B cell (primary cell): Measurements from ENCODE around the gene ADRB1. TPM values are rescaled to one million over a fixed set of nuclear protein-coding genes. Genes with fewer than 3 reads are reported as not detected.

ENCODE experiments used
- ATAC-seq: fragments of 200-7000 bp; cut with Tn5 transposase; one replicate; pipeline ENCODE4 v1.10.0; 2021; ENCODE audit warnings: low read depth, mild to moderate bottlenecking, moderate number of reproducible peaks, moderate library complexity
- CTCF ChIA-PET: fragments of 350-600 bp; sonication (Branson Sonifier 250); formaldehyde crosslinking; loops from one replicate; lab custom pipeline; 2021; ENCODE audit warnings: antibody characterized with exemption, inconsistent platforms; lab: Charles Lee
- POLR2A ChIA-PET: fragments of 350-600 bp; sonication (Branson Sonifier 250); formaldehyde crosslinking; loops from one replicate; lab custom pipeline; 2021; ENCODE audit warnings: antibody characterized with exemption; lab: Charles Lee
- DNase-seq: peaks from one replicate; pipeline ENCODE4 v3.0.0; 2013
- H2AFZ ChIP-seq: 2 replicates; pipeline ENCODE4 v1.6.1; 2012; ENCODE audit warnings: mild to moderate bottlenecking, low read depth, low read length; ENCODE audit not compliant: insufficient read depth, poor library complexity, severe bottlenecking
- H3K27ac ChIP-seq, 2 donors: 1 replicate in 1 of 2; 2 replicates in 1 of 2; pipeline ENCODE4 v1.5.1; 2012 to 2013; ENCODE audit warnings: low read length in 2 of 2, mild to moderate bottlenecking in 2 of 2, moderate library complexity in 1 of 2
- H3K27me3 ChIP-seq, 4 experiments: fragments of 200-600 bp in 1 of 4; sonication (generic) in 1 of 4; replicated peaks in 1 of 4; 1 replicate in 2 of 4; 2 replicates in 2 of 4; pipeline versions ENCODE4 v1.6.1 to v1.7.0; 2013 to 2016; ENCODE audit warnings: low read length in 3 of 4, mild to moderate bottlenecking in 2 of 4, mixed read lengths in 1 of 4, moderate library complexity in 1 of 4; ENCODE audit not compliant: insufficient read depth in 4 of 4, control insufficient read depth in 3 of 4; ENCODE audit errors: control extremely low read depth in 1 of 4
- H3K36me3 ChIP-seq, 2 experiments: replicated peaks in 1 of 2; 1 replicate in 1 of 2; 2 replicates in 1 of 2; pipeline versions ENCODE4 v1.6.1 to v1.7.1; 2013; ENCODE audit warnings: low read length in 1 of 2; ENCODE audit not compliant: insufficient read depth in 2 of 2, control insufficient read depth in 1 of 2; ENCODE audit errors: control extremely low read depth in 1 of 2, extremely low read depth in 1 of 2
- H3K4me1 ChIP-seq, 2 donors: fragments of 200-600 bp in 1 of 2; sonication (generic) in 1 of 2; 1 replicate in 1 of 2; 2 replicates in 1 of 2; pipeline versions ENCODE4 v1.5.1 to v1.6.1; 2013 to 2017; ENCODE audit warnings: low read length in 2 of 2; ENCODE audit not compliant: control insufficient read depth in 2 of 2, insufficient read depth in 2 of 2
- H3K4me2 ChIP-seq: replicated peaks from 2 replicates; pipeline ENCODE3; 2012; ENCODE audit warnings: mild to moderate bottlenecking, low read depth, low read length; ENCODE audit not compliant: poor library complexity, severe bottlenecking
- H3K4me3 ChIP-seq, 5 experiments: fragments of 200-600 bp in 1 of 5; sonication (generic) in 1 of 5; 1 replicate in 3 of 5; 2 replicates in 2 of 5; pipeline versions ENCODE4 v1.5.1 to v1.7.0; 2011 to 2016; ENCODE audit warnings: low read length in 4 of 5, mild to moderate bottlenecking in 4 of 5, low read depth in 2 of 5, control low read depth in 1 of 5, moderate library complexity in 1 of 5; ENCODE audit not compliant: insufficient read depth in 1 of 5; ENCODE audit errors: control extremely low read depth in 1 of 5, extremely low read depth in 1 of 5
- H3K79me2 ChIP-seq: fragments of 200-600 bp; sonication (generic); one replicate; pipeline ENCODE4 v1.6.0; 2016; ENCODE audit warnings: low read length; ENCODE audit not compliant: control insufficient read depth, insufficient read depth
- H3K9ac ChIP-seq: fragments of 200-600 bp; sonication (generic); 2 replicates; pipeline ENCODE4 v1.6.1; 2017; ENCODE audit warnings: mild to moderate bottlenecking, low read length, moderate library complexity
- H3K9me3 ChIP-seq, 3 donors: one replicate each; pipeline versions ENCODE4 v1.6.1 to v1.7.1; 2013; ENCODE audit warnings: low read length in 2 of 3; ENCODE audit not compliant: control insufficient read depth in 2 of 3, insufficient read depth in 1 of 3; ENCODE audit errors: control extremely low read depth in 1 of 3
- H4K20me1 ChIP-seq: 2 replicates; pipeline ENCODE4 v1.6.0; 2012; ENCODE audit warnings: mild to moderate bottlenecking, low read length; ENCODE audit not compliant: insufficient read depth, control insufficient read depth, poor library complexity, severe bottlenecking
- H3K27ac Mint-ChIP-seq: one replicate; pipeline ENCODE4 v1.8.0; 2021; ENCODE audit warnings: mixed read lengths
- H3K27me3 Mint-ChIP-seq: one replicate; pipeline ENCODE4 v1.8.0; 2021; ENCODE audit warnings: mixed read lengths
- H3K4me1 Mint-ChIP-seq: one replicate; pipeline ENCODE4 v1.8.0; 2021; ENCODE audit warnings: mixed read lengths
- H3K4me3 Mint-ChIP-seq: one replicate; pipeline ENCODE4 v1.8.0; 2021; ENCODE audit warnings: mixed read lengths
- H3K9me3 Mint-ChIP-seq: one replicate; pipeline ENCODE4 v1.8.0; 2022; ENCODE audit warnings: mixed read lengths; ENCODE audit not compliant: insufficient read depth
- EZH2 ChIP-seq: IDR thresholded peaks from 2 replicates; pipeline ENCODE4 v1.6.1; 2012; ENCODE audit warnings: borderline replicate concordance, low read depth, mild to moderate bottlenecking, moderate library complexity, low read length; ENCODE audit not compliant: insufficient read depth, poor library complexity, severe bottlenecking
- WGBS: methylation state at CpG from one replicate; pipeline ENCODE4 v1.1.5; 2013; ENCODE audit warnings: missing lambda C conversion rate; ENCODE audit not compliant: insufficient coverage; 5-methylcytosine and 5-hydroxymethylcytosine counted together
- intact Hi-C: fragments of 100-400 bp; cut with micrococcal nuclease; formaldehyde crosslinking; loops from one replicate; pipeline ENCODE4 v1.10.0; 2022
- polyA plus RNA-seq: library from polyadenylated mRNA; depleted of rRNA; stranded (reverse); fragments of >200 nt; gene quantifications from 2 replicates; pipeline ENCODE4 v1.2.3, GENCODE V29; 2012
- total RNA-seq, 2 donors: library from RNA; stranded (reverse); fragments of 120-200 nt in 1 of 2; gene quantifications; 1 replicate in 1 of 2; 2 replicates in 1 of 2; pipeline versions ENCODE4 v1.2.3 to v1.2.4, GENCODE V29; 2013 to 2022
- TF ChIP-seq, protein P1 (sequence below): fragments of 200-600 bp; IDR thresholded peaks from one replicate; pipeline ENCODE4 v1.8.0; 2022; ENCODE audit warnings: antibody characterized with exemption, mild to moderate bottlenecking

ADRB1 gene
- total and polyA plus RNA-seq, 2 donors (not counting 1 experiment from before 2014, with no cell fraction given): 0.10 TPM; not detected in 1

DNA sequence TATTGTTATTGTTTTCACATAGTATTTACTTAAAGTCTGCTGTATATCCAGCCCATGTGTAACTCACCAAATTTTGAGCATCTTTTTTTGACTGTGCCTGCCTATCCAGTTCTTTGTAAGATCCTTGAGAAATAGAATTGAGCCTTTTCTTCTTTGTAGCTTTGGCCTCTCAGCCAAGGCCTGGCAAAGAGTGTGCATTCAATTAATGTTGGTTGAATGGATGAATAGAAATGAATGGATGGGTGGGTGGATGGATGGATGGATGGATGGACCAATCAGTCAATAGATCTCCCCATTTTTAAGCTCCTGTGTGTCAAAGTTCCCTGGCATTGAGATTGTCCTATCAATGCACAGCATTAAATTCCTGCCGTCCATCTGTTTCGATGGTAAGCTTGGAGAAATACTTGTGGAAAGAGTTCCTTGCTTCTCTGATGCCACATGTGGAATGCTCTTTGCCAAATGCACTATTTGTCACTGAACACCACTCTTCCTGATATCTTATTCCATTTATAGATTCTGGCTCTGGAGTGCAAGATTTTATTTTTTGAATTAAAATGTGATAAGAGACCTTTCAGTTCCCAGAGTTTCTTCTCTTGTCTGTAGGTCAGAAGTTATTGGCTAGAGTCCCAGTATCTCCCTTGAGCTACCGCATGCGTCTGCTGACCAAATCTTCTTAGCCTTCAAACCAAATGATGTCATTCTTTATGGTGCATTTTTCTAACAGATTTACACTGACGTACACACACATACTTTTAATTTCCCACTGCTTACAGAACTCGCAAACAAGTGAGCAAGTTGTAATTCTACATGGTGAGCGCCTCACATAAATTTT, 20.7 kb upstream of the ADRB1 start:
- H3K4me2 ChIP-seq: no peak overlapping the region
- peaks cover 24 to 26% of the 10 kb centered on the region in 2 donors for H3K4me1 ChIP-seq
- no peak for TF ChIP-seq EZH2
- no peak overlapping the region for H3K9ac ChIP-seq
- Mint-ChIP-seq H3K27me3 (no peaks in the 10 kb centered on the region), H3K4me3 (no peak overlapping the region), H3K9me3 (no peaks in the 10 kb centered on the region), H3K4me1 (peaks cover 27% of the 10 kb centered on the region), H3K27ac (no peak overlapping the region)
- DNase-seq (no peak), ATAC-seq (no peak)
- no peak overlapping the region for H3K27ac ChIP-seq
- no peaks in the 10 kb centered on the region for H4K20me1 ChIP-seq
- intact Hi-C loops: loop anchor here (10.0 kb wide), 1 partner anchor 338 kb away; no protein-coding TSS in a partner anchor
- 100% methylated on average over 2 of the region's 7 CpGs for WGBS
- H3K36me3 ChIP-seq: no peaks in the 10 kb centered on the region
- ChIA-PET CTCF (interaction anchor here (1.9 kb wide), 1 partner anchor 224 kb away, joined by 4 read pairs; no protein-coding TSS in a partner anchor), POLR2A (no interaction called here)
- H3K9me3 ChIP-seq: no peaks in the 10 kb centered on the region
- no peak overlapping the region for H2AFZ ChIP-seq
- no peaks in the 10 kb centered on the region for H3K79me2 ChIP-seq
- H3K27me3 ChIP-seq: no peaks in the 10 kb centered on the region
- H3K4me3 ChIP-seq: no peak overlapping the region

DNA sequence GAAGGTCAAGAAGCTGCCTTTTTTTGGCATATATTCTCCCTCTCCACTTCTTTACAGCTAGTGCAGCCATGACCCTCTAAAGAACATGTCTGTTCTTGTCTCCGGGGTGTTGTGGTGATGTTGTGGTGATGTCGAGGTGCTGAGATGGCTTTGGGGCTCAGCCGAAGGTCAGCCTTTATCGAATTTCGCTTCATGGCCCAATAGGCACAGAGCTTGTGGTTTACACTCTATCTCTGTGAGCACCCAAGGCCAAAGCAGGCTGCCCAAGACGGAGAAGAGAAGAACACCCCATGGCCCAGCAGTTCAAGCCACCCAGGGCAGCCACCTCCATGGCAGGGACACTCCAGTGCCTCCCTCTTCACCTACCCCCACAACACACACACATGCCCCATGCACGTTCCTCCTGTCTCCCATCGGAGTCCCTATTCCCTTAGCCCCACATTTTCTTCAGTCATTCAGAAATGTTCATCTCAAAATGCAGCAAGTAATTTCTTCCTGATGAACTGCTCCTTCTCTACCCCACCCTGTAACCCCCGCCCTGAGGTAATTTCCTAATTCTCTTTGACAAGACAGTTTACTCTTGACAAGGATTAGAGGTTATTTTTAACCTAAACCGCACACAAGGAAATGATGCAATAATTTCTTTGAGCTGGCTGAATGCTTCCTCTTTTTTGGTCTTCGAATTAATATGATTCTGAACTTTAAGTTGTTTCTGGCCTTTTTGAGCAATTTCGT, 18.6 kb upstream of the ADRB1 start:
- Histone ChIP-seq H3K4me1 (peaks cover 24 to 26% of the 10 kb centered on the region in 2 donors), H3K79me2 (no peaks in the 10 kb centered on the region), H3K4me3 (peak overlapping the region in 4 of 5 experiments; percentile 2 to 51 (median 42)), H4K20me1 (no peaks in the 10 kb centered on the region), H3K27me3 (no peaks in the 10 kb centered on the region), H3K36me3 (no peaks in the 10 kb centered on the region), H3K27ac (peak overlapping the region; percentile 3 to 54), H3K9ac (peak overlapping the region; percentile 51), H3K4me2 (peak overlapping the region; percentile 71), H2AFZ (peak overlapping the region; percentile 61), H3K9me3 (no peaks in the 10 kb centered on the region)
- DNase-seq (peak; percentile 78), ATAC-seq (peak; percentile 80)
- H3K4me1 Mint-ChIP-seq: peaks cover 27% of the 10 kb centered on the region
- 6% methylated on average over 8 of the region's 12 CpGs for WGBS
- no peaks in the 10 kb centered on the region for H3K9me3 Mint-ChIP-seq
- TF ChIP-seq EZH2: no peak
- TF ChIP-seq, protein P1, sequence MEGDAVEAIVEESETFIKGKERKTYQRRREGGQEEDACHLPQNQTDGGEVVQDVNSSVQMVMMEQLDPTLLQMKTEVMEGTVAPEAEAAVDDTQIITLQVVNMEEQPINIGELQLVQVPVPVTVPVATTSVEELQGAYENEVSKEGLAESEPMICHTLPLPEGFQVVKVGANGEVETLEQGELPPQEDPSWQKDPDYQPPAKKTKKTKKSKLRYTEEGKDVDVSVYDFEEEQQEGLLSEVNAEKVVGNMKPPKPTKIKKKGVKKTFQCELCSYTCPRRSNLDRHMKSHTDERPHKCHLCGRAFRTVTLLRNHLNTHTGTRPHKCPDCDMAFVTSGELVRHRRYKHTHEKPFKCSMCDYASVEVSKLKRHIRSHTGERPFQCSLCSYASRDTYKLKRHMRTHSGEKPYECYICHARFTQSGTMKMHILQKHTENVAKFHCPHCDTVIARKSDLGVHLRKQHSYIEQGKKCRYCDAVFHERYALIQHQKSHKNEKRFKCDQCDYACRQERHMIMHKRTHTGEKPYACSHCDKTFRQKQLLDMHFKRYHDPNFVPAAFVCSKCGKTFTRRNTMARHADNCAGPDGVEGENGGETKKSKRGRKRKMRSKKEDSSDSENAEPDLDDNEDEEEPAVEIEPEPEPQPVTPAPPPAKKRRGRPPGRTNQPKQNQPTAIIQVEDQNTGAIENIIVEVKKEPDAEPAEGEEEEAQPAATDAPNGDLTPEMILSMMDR: no peak
- no peaks in the 10 kb centered on the region for H3K27me3 Mint-ChIP-seq
- H3K27ac Mint-ChIP-seq: peak overlapping the region; percentile 62
- intact Hi-C loops: loop anchor here (1.0 to 10.0 kb wide), 3 partner anchors 150 to 340 kb away; partner anchors contain the start of gene CCDC186
- ChIA-PET POLR2A (interaction anchor here (1.2 kb wide), 1 partner anchor 73 kb away, joined by 6 read pairs; no protein-coding TSS in a partner anchor), CTCF (interaction anchor here (0.7 to 1.3 kb wide), 3 partner anchors 77 to 678 kb away, joined by 4 to 8 read pairs (median 5); no protein-coding TSS in a partner anchor)
- peak overlapping the region; percentile 80 for H3K4me3 Mint-ChIP-seq
